ENCODE measurements around the gene ELOVL1.

The ELOVL1 gene

DNA sequence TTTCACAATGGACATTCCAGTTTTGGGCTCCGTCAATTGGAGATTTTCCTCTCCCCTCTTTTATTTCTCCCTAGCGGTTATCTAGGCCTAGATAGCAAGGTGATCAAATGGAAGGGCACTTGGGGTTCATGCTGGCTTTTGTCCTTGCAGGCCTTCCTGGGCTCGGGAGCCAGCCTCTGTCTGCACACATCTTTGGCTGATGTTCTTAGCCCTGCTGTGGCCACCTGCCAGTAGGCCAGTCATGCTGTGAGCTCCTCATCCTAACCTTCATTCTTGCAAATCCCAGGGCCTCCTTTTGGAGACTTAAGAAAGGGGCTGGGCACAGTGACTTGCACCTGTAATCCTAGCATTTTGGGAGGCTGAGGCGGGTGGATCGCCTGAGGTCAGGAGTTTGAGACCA lies 53.6 kb downstream of the ELOVL1 start:
- no peak for DNase-seq
- no peaks in the 10 kb centered on the region for H3K9me3 ChIP-seq (ENCODE audit: severe bottlenecking)
- no peak overlapping the region for H3K27ac ChIP-seq
- H3K36me3 ChIP-seq, result no peaks in the 10 kb centered on the region
- no peaks in the 10 kb centered on the region for H3K27me3 ChIP-seq (ENCODE audit: insufficient read depth, low read depth, severe bottlenecking)
- TF ChIP-seq, protein P1, sequence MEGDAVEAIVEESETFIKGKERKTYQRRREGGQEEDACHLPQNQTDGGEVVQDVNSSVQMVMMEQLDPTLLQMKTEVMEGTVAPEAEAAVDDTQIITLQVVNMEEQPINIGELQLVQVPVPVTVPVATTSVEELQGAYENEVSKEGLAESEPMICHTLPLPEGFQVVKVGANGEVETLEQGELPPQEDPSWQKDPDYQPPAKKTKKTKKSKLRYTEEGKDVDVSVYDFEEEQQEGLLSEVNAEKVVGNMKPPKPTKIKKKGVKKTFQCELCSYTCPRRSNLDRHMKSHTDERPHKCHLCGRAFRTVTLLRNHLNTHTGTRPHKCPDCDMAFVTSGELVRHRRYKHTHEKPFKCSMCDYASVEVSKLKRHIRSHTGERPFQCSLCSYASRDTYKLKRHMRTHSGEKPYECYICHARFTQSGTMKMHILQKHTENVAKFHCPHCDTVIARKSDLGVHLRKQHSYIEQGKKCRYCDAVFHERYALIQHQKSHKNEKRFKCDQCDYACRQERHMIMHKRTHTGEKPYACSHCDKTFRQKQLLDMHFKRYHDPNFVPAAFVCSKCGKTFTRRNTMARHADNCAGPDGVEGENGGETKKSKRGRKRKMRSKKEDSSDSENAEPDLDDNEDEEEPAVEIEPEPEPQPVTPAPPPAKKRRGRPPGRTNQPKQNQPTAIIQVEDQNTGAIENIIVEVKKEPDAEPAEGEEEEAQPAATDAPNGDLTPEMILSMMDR (IDR thresholded peaks at IDR 0.05; ENCODE audit: low read depth, low read length), result no peak
- no peak overlapping the region for H3K4me3 ChIP-seq (ENCODE audit: low read depth, low read length)

DNA sequence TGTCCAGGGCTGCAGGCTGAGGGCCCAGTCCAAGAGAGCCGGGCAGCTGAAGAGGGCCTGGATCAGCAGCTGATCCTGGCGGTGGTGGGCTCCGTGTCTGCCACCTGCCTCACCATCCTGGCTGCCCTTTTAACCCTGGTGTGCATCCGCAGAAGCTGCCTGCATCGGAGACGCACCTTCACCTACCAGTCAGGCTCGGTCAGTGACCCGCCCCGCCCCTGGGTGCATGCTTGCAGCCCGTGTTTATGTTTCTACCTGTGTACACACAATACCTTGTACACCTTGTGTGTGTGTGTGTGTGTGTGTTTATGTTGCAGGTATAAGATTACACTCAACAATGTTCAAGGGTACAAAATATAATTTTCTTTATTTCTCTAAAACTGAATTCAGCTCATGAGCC lies 54.0 kb downstream of the ELOVL1 start:
- TF ChIP-seq, protein P1 (IDR thresholded peaks at IDR 0.05; ENCODE audit: low read depth, low read length), result no peak
- H3K9me3 ChIP-seq (ENCODE audit: severe bottlenecking), result no peaks in the 10 kb centered on the region
- H3K27ac ChIP-seq, result no peak overlapping the region
- no peaks in the 10 kb centered on the region for H3K36me3 ChIP-seq
- no peaks in the 10 kb centered on the region for H3K27me3 ChIP-seq (ENCODE audit: insufficient read depth, low read depth, severe bottlenecking)
- DNase-seq, result no peak
- H3K4me3 ChIP-seq (ENCODE audit: low read depth, low read length), result no peak overlapping the region

Data from WERI-Rb-1 (cell line).